HCT116 (cell line): ENCODE results near the gene RAD18. TPM values are rescaled to one million over a fixed set of nuclear protein-coding genes. Genes with fewer than 3 reads are reported as not detected.

ENCODE experiments used
- ATAC-seq: fragments of 200-7000 bp; cut with Tn5 transposase; 2 replicates; pipeline ENCODE4 v1.9.1; 2020; ENCODE audit warnings: mild to moderate bottlenecking, moderate library complexity
- BruUV-seq: library from RNA; stranded (reverse); fragments of 400-500 nt; replicated peaks from 2 replicates; lab custom pipeline; 2021; lab: Mats Ljungman, UMichigan
- CTCF ChIA-PET: fragments of 300-600 bp; sonication (Branson Sonifier 250); formaldehyde crosslinking; loops from one replicate; lab custom pipeline; 2021; ENCODE audit warnings: antibody characterized with exemption; lab: Charles Lee
- POLR2A ChIA-PET: fragments of 300-600, 350-600 bp; sonication (Branson Sonifier 250); formaldehyde crosslinking; loops from one replicate; lab custom pipeline; 2021; ENCODE audit warnings: antibody characterized with exemption; lab: Charles Lee
- RAD21 ChIA-PET, 2 experiments: fragments of 300-600 bp; sonication (Branson Sonifier 250); formaldehyde crosslinking; loops; one replicate each; lab custom pipeline; 2023; ENCODE audit warnings: low total read pairs in 2 of 2; ENCODE audit not compliant: uncharacterized antibody in 2 of 2, unreplicated experiment in 2 of 2, low non-redundant PET in 1 of 2; lab: Charles Lee
- DNase-seq: peaks from one replicate; pipeline ENCODE4 v3.0.0-alpha.2; 2010; ENCODE audit warnings: low read depth, low spot score
- H2AFZ ChIP-seq: fragments of 200-600 bp; shearing (Covaris generic), sonication (generic); 2 replicates; pipeline ENCODE4 v1.6.1; 2017; ENCODE audit warnings: low read depth, mixed run types, mixed read lengths, antibody characterized with exemption, low read length; ENCODE audit not compliant: poor library complexity, severe bottlenecking
- H3K27ac ChIP-seq: 2 replicates; pipeline ENCODE4 v1.5.1; 2012; ENCODE audit warnings: low read depth, low read length
- H3K27me3 ChIP-seq: fragments of 200-600 bp; sonication (generic); 2 replicates; pipeline ENCODE4 v1.6.1; 2016; ENCODE audit warnings: mixed run types, low read length, mixed read lengths; ENCODE audit not compliant: insufficient read depth
- H3K36me3 ChIP-seq, 2 experiments: fragments of 200-500 bp in 1 of 2; fragments of 200-600 bp in 1 of 2; sonication (Bioruptor generic) in 1 of 2; sonication (generic) in 1 of 2; 2 replicates each; pipeline versions ENCODE4 v1.5.1 to v1.6.1; 2014 to 2016; ENCODE audit warnings: low read length in 2 of 2, inconsistent platforms in 1 of 2, mixed read lengths in 1 of 2, mixed run types in 1 of 2; ENCODE audit not compliant: insufficient read depth in 2 of 2, control insufficient read depth in 1 of 2
- H3K4me1 ChIP-seq, 2 experiments: fragments of 200-600 bp in 1 of 2; sonication (generic) in 1 of 2; 2 replicates each; pipeline versions ENCODE4 v1.5.1 to v1.6.1; 2012 to 2017; ENCODE audit warnings: low read length in 2 of 2, inconsistent platforms in 1 of 2, mild to moderate bottlenecking in 1 of 2, mixed read lengths in 1 of 2, mixed run types in 1 of 2, moderate library complexity in 1 of 2; ENCODE audit not compliant: insufficient read depth in 2 of 2, control insufficient read depth in 1 of 2
- H3K4me2 ChIP-seq: fragments of 200-600 bp; sonication (generic); 2 replicates; pipeline ENCODE4 v1.6.1; 2017; ENCODE audit warnings: mixed run types, low read length, mixed read lengths
- H3K4me3 ChIP-seq, 2 experiments: fragments of 200-600 bp in 1 of 2; sonication (generic) in 1 of 2; replicated peaks in 1 of 2; 2 replicates each; pipeline ENCODE4 v1.5.1; 2011 to 2016; ENCODE audit warnings: low read length in 2 of 2, control low read depth in 1 of 2, low read depth in 1 of 2, mild to moderate bottlenecking in 1 of 2, mixed read lengths in 1 of 2, mixed run types in 1 of 2
- H3K79me2 ChIP-seq: fragments of 200-600 bp; sonication (generic); 2 replicates; pipeline ENCODE4 v1.6.1; 2017; ENCODE audit warnings: mild to moderate bottlenecking, mixed run types, low read length, moderate library complexity, mixed read lengths; ENCODE audit not compliant: insufficient read depth
- H3K9ac ChIP-seq: fragments of 200-600 bp; sonication (generic); 2 replicates; pipeline ENCODE4 v1.6.1; 2016; ENCODE audit warnings: low read length, mixed read lengths
- H3K9me2 ChIP-seq: fragments of 200-600 bp; sonication (generic), shearing (Covaris generic); 2 replicates; pipeline ENCODE4 v1.6.1; 2017; ENCODE audit warnings: mixed run types, mild to moderate bottlenecking, moderate library complexity; ENCODE audit not compliant: insufficient read depth
- H3K9me3 ChIP-seq, 2 experiments: fragments of 200-500 bp in 1 of 2; fragments of 200-600 bp in 1 of 2; sonication (Bioruptor generic) in 1 of 2; sonication (generic) in 1 of 2; 2 replicates each; pipeline ENCODE4 v1.6.1; 2014 to 2017; ENCODE audit warnings: low read length in 2 of 2, mixed read lengths in 2 of 2, inconsistent platforms in 1 of 2, low read depth in 1 of 2, mild to moderate bottlenecking in 1 of 2, mixed run types in 1 of 2, moderate library complexity in 1 of 2; ENCODE audit not compliant: control insufficient read depth in 1 of 2, insufficient read depth in 1 of 2
- H4K20me1 ChIP-seq: fragments of 200-600 bp; sonication (generic), shearing (Covaris generic); 2 replicates; pipeline ENCODE4 v1.6.1; 2017; ENCODE audit warnings: mixed run types, mild to moderate bottlenecking, moderate library complexity; ENCODE audit not compliant: insufficient read depth
- ATF3 ChIP-seq: IDR thresholded peaks from 2 replicates; pipeline ENCODE4 v1.6.1; 2012
- CBX3 ChIP-seq: IDR thresholded peaks from 2 replicates; pipeline ENCODE4 v1.6.1; 2012; ENCODE audit warnings: low read depth
- CEBPB ChIP-seq: IDR thresholded peaks from 2 replicates; pipeline ENCODE4 v1.6.1; 2012; ENCODE audit warnings: low read depth
- CTCF ChIP-seq, 3 experiments: fragments of 200-600 bp in 1 of 3; sonication (generic) in 1 of 3; IDR thresholded peaks in 2 of 3; conservative IDR thresholded peaks in 1 of 3; 2 replicates each; pipeline ENCODE4 v1.5.1; 2012 to 2017; ENCODE audit warnings: low read depth in 2 of 3, low read length in 2 of 3, antibody characterized with exemption in 1 of 3, borderline replicate concordance in 1 of 3, control low read depth in 1 of 3, mild to moderate bottlenecking in 1 of 3, mixed read lengths in 1 of 3, mixed run types in 1 of 3, moderate library complexity in 1 of 3; ENCODE audit not compliant: insufficient read depth in 1 of 3
- EGR1 ChIP-seq: IDR thresholded peaks from 2 replicates; pipeline ENCODE4 v1.6.1; 2012; ENCODE audit warnings: low read depth
- EZH2 ChIP-seq: fragments of 200-600 bp; sonication (generic); IDR thresholded peaks from 2 replicates; pipeline ENCODE4 v1.6.1; 2017; ENCODE audit warnings: antibody characterized with exemption, mixed run types
- EZH2phosphoT487 ChIP-seq: fragments of 200-600 bp; IDR thresholded peaks from 2 replicates; pipeline ENCODE4 v1.6.1; 2018; ENCODE audit warnings: antibody characterized with exemption, borderline replicate concordance
- FOSL1 ChIP-seq: IDR thresholded peaks from 2 replicates; pipeline ENCODE4 v1.6.1; 2012; ENCODE audit warnings: low read depth
- JUND ChIP-seq: IDR thresholded peaks from 2 replicates; pipeline ENCODE4 v1.6.1; 2012
- POLR2A ChIP-seq: IDR thresholded peaks from 2 replicates; pipeline ENCODE4 v1.7.0; 2011; ENCODE audit warnings: borderline replicate concordance; ENCODE audit not compliant: insufficient read depth, insufficient read length; ENCODE audit errors: extremely low read depth
- POLR2AphosphoS5 ChIP-seq: IDR thresholded peaks from 2 replicates; pipeline ENCODE4 v1.6.1; 2011; ENCODE audit warnings: mild to moderate bottlenecking, low read depth, low read length, moderate library complexity
- SIN3A ChIP-seq: IDR thresholded peaks from 2 replicates; pipeline ENCODE4 v1.6.1; 2012; ENCODE audit warnings: low read depth
- SP1 ChIP-seq: IDR thresholded peaks from 2 replicates; pipeline ENCODE4 v1.6.1; 2012; ENCODE audit warnings: low read depth
- SRF ChIP-seq: IDR thresholded peaks from 2 replicates; pipeline ENCODE4 v1.6.1; 2012; ENCODE audit warnings: low read depth
- TCF7L2 ChIP-seq: IDR thresholded peaks from 2 replicates; pipeline ENCODE4 v1.7.0; 2011; ENCODE audit warnings: borderline replicate concordance, inconsistent platforms; ENCODE audit not compliant: insufficient read depth, insufficient read length; ENCODE audit errors: extremely low read depth
- YY1 ChIP-seq: IDR thresholded peaks from 2 replicates; pipeline ENCODE4 v1.6.1; 2011; ENCODE audit warnings: low read length, low read depth, moderate library complexity, mild to moderate bottlenecking; ENCODE audit not compliant: insufficient replicate concordance; ENCODE audit errors: extremely low read depth
- ZFX ChIP-seq: fragments of 450-650 bp; IDR thresholded peaks from 2 replicates; pipeline ENCODE4 v1.6.1; 2017
- ZNF274 ChIP-seq: fragments of 200-500 bp; sonication (Bioruptor generic); IDR thresholded peaks from 2 replicates; pipeline ENCODE4 v1.6.1; 2014; ENCODE audit warnings: mild to moderate bottlenecking, low read depth, low read length, inconsistent platforms
- intact Hi-C: fragments of 100-400 bp; cut with micrococcal nuclease; formaldehyde crosslinking; loops from 2 replicates; pipeline ENCODE4 v1.10.0; 2022
- total RNA-seq: library from RNA; stranded (reverse); gene quantifications from one replicate; pipeline ENCODE4 v1.2.1, GENCODE V29; 2021; ENCODE audit not compliant: unreplicated experiment
- TF ChIP-seq, protein P1 (sequence below): IDR thresholded peaks from 2 replicates; pipeline ENCODE4 v1.6.1; 2011; ENCODE audit warnings: mild to moderate bottlenecking, low read length, moderate library complexity; ENCODE audit not compliant: insufficient replicate concordance; ENCODE audit errors: extremely low read depth
- TF ChIP-seq, protein P2 (sequence below): IDR thresholded peaks from 2 replicates; pipeline ENCODE4 v1.6.1; 2012; ENCODE audit warnings: low read depth

Gene RAD18
- total RNA-seq, 1 experiment from 2014 or later, result 28.7 TPM

DNA sequence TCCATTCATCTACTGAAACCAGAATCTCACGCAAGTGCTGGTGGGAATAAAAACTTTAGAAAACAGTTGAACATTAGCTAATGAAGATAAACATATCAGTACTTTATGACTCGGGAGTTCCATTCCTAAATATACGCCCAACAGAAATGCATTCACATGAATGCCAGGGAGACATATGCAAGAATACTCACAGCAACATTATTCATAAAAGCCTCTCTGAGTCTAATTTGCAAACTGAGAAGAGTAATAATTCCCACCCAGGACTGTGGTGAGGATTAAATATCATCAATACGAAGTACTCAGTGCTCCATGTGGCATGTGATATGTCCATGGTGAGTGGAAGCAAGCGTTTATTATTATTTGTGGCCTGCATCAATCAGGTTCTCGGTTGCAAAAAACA lies 128.3 kb downstream of the RAD18 start:
- Histone ChIP-seq H3K9me2 (no peaks in the 10 kb centered on the region), H3K27ac (no peak overlapping the region), H3K4me2 (no peak overlapping the region), H3K9ac (no peak overlapping the region), H3K4me1 (no peaks in the 10 kb centered on the region), H4K20me1 (no peaks in the 10 kb centered on the region), H2AFZ (no peak overlapping the region), H3K27me3 (no peaks in the 10 kb centered on the region), H3K36me3 (no peaks in the 10 kb centered on the region), H3K9me3 (no peaks in the 10 kb centered on the region), H3K79me2 (no peaks in the 10 kb centered on the region), H3K4me3 (no peak overlapping the region)
- DNase-seq, result no peak
- TF ChIP-seq EZH2phosphoT487 (no peak), EZH2 (no peak), ATF3 (no peak), JUND (no peak), YY1 (no peak), SRF (no peak), ZNF274 (no peak), ZFX (no peak), SP1 (no peak), POLR2A (no peak), POLR2AphosphoS5 (no peak), CEBPB (no peak), CBX3 (no peak), TCF7L2 (no peak), SIN3A (no peak), FOSL1 (no peak), CTCF (IDR thresholded peaks at IDR 0.05 in 2 of 3, conservative IDR thresholded peaks at IDR 0.05 in 1 of 3; ENCODE audit: borderline replicate concordance in 1 of 3, insufficient read depth in 1 of 3, low read depth in 2 of 3, low read length in 2 of 3) (no peak), EGR1 (no peak)
- TF ChIP-seq, protein P1, sequence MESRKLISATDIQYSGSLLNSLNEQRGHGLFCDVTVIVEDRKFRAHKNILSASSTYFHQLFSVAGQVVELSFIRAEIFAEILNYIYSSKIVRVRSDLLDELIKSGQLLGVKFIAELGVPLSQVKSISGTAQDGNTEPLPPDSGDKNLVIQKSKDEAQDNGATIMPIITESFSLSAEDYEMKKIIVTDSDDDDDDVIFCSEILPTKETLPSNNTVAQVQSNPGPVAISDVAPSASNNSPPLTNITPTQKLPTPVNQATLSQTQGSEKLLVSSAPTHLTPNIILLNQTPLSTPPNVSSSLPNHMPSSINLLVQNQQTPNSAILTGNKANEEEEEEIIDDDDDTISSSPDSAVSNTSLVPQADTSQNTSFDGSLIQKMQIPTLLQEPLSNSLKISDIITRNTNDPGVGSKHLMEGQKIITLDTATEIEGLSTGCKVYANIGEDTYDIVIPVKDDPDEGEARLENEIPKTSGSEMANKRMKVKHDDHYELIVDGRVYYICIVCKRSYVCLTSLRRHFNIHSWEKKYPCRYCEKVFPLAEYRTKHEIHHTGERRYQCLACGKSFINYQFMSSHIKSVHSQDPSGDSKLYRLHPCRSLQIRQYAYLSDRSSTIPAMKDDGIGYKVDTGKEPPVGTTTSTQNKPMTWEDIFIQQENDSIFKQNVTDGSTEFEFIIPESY, result no peak
- TF ChIP-seq, protein P2, sequence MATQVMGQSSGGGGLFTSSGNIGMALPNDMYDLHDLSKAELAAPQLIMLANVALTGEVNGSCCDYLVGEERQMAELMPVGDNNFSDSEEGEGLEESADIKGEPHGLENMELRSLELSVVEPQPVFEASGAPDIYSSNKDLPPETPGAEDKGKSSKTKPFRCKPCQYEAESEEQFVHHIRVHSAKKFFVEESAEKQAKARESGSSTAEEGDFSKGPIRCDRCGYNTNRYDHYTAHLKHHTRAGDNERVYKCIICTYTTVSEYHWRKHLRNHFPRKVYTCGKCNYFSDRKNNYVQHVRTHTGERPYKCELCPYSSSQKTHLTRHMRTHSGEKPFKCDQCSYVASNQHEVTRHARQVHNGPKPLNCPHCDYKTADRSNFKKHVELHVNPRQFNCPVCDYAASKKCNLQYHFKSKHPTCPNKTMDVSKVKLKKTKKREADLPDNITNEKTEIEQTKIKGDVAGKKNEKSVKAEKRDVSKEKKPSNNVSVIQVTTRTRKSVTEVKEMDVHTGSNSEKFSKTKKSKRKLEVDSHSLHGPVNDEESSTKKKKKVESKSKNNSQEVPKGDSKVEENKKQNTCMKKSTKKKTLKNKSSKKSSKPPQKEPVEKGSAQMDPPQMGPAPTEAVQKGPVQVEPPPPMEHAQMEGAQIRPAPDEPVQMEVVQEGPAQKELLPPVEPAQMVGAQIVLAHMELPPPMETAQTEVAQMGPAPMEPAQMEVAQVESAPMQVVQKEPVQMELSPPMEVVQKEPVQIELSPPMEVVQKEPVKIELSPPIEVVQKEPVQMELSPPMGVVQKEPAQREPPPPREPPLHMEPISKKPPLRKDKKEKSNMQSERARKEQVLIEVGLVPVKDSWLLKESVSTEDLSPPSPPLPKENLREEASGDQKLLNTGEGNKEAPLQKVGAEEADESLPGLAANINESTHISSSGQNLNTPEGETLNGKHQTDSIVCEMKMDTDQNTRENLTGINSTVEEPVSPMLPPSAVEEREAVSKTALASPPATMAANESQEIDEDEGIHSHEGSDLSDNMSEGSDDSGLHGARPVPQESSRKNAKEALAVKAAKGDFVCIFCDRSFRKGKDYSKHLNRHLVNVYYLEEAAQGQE, result no peak
- intact Hi-C loops, result no loop called here
- no peak for ATAC-seq
- ChIA-PET RAD21 (no interaction called here), CTCF (no interaction called here), POLR2A (no interaction called here)
- no TSS peak for BruUV-seq
